ENCODE results near the gene AKAP8L.

- no peak for TF ChIP-seq POLR2AphosphoS5 (IDR thresholded peaks at IDR 0.05; ENCODE audit: low read depth, low read length)
- no peak for TF ChIP-seq CTCF (IDR thresholded peaks at IDR 0.05)
- no peak for TF ChIP-seq ZBTB33 (IDR thresholded peaks at IDR 0.05; ENCODE audit: borderline replicate concordance, low read depth)
- TF ChIP-seq RCOR1 (IDR thresholded peaks at IDR 0.05; ENCODE audit: low read length) = no peak
- no peak for TF ChIP-seq USF2 (IDR thresholded peaks at IDR 0.05; ENCODE audit: borderline replicate concordance, low read depth, low read length)
Observed at GRCh38 chr19:15424121-15424520, 5.3 kb upstream of the AKAP8L start.

Data from SK-N-SH (cell line).